ENCODE data around the gene C1QTNF2.

Gene C1QTNF2

GRCh38 chr5:160327818-160328217, 42.6 kb downstream of the C1QTNF2 start:
- TF ChIP-seq, protein P1, sequence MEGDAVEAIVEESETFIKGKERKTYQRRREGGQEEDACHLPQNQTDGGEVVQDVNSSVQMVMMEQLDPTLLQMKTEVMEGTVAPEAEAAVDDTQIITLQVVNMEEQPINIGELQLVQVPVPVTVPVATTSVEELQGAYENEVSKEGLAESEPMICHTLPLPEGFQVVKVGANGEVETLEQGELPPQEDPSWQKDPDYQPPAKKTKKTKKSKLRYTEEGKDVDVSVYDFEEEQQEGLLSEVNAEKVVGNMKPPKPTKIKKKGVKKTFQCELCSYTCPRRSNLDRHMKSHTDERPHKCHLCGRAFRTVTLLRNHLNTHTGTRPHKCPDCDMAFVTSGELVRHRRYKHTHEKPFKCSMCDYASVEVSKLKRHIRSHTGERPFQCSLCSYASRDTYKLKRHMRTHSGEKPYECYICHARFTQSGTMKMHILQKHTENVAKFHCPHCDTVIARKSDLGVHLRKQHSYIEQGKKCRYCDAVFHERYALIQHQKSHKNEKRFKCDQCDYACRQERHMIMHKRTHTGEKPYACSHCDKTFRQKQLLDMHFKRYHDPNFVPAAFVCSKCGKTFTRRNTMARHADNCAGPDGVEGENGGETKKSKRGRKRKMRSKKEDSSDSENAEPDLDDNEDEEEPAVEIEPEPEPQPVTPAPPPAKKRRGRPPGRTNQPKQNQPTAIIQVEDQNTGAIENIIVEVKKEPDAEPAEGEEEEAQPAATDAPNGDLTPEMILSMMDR (IDR thresholded peaks at IDR 0.05; ENCODE audit: insufficient read depth, low read length), result no peak
- Histone ChIP-seq H3K27me3 (ENCODE audit: insufficient read depth, poor library complexity, severe bottlenecking) (no peaks in the 10 kb centered on the region), H3K4me3 (replicated peaks; ENCODE audit: insufficient read depth, low read length) (no peak overlapping the region), H3K27ac (replicated peaks) (no peak overlapping the region)
- DNase-seq (ENCODE audit: low read depth in 1 of 2, low spot score in 1 of 2), result no peak

DNA sequence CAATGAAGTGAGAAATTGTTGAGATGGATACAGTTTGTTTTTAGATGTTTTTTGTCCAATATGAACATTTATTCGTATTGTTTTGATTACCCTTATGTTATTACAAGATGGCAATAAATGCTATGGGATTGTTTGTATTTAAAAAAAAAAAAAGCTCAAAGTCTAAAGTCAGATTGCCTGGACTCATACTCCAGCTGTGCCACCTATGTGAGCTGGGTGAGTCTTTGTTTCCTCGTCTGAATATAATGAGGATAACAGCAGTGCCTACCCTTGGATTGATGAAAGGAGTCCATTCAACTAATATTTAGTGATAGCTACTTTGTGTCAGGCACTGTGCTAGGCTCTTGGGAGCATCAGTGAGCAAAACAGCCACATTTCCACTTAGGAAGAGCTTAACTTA, 43.4 kb downstream of the C1QTNF2 start:
- no peak for DNase-seq (ENCODE audit: low read depth in 1 of 2, low spot score in 1 of 2)
- no peaks in the 10 kb centered on the region for H3K27me3 ChIP-seq (ENCODE audit: insufficient read depth, poor library complexity, severe bottlenecking)
- H3K27ac ChIP-seq (replicated peaks), result no peak overlapping the region
- TF ChIP-seq POLR2AphosphoS5 (IDR thresholded peaks at IDR 0.05; ENCODE audit: low read depth) (no peak), GABPA (IDR thresholded peaks at IDR 0.05; ENCODE audit: low read depth) (no peak), REST (IDR thresholded peaks at IDR 0.05; ENCODE audit: insufficient replicate concordance, low read depth) (no peak), SPI1 (IDR thresholded peaks at IDR 0.05; ENCODE audit: borderline replicate concordance, low read depth) (no peak)
- TF ChIP-seq, protein P1 (IDR thresholded peaks at IDR 0.05; ENCODE audit: insufficient read depth, low read length), result no peak
- H3K4me3 ChIP-seq (replicated peaks; ENCODE audit: insufficient read depth, low read length), result no peak overlapping the region

DNA sequence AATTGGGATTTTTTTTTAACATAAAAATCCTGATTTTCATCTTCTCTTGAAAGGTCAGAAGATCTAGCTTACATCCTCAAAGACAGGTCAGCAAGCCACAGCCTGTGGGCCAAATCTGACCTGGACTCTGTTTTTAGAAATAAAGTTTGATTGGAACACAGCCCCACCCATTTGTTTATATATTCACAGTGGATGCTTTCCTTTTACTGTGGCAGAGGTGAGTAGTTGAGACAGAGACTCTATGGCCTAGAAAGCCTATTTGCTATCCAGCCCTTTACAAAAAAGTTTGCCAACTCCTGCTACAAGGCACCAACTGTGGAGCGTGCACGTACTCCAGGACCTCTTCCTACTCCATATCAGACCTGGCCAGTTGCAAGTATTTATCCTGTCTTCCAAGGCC, 44.7 kb downstream of the C1QTNF2 start:
- no peak for DNase-seq (ENCODE audit: low read depth in 1 of 2, low spot score in 1 of 2)
- Histone ChIP-seq H3K4me3 (replicated peaks; ENCODE audit: insufficient read depth, low read length) (no peak overlapping the region), H3K27ac (replicated peaks) (no peak overlapping the region), H3K27me3 (ENCODE audit: insufficient read depth, poor library complexity, severe bottlenecking) (no peaks in the 10 kb centered on the region)
- TF ChIP-seq, protein P1 (IDR thresholded peaks at IDR 0.05; ENCODE audit: insufficient read depth, low read length), result no peak
- TF ChIP-seq GABPA (IDR thresholded peaks at IDR 0.05; ENCODE audit: low read depth), result no peak
- no peak for TF ChIP-seq REST (IDR thresholded peaks at IDR 0.05; ENCODE audit: insufficient replicate concordance, low read depth)
- no peak for TF ChIP-seq POLR2AphosphoS5 (IDR thresholded peaks at IDR 0.05; ENCODE audit: low read depth)
- TF ChIP-seq SPI1 (IDR thresholded peaks at IDR 0.05; ENCODE audit: borderline replicate concordance, low read depth), result no peak

DNA sequence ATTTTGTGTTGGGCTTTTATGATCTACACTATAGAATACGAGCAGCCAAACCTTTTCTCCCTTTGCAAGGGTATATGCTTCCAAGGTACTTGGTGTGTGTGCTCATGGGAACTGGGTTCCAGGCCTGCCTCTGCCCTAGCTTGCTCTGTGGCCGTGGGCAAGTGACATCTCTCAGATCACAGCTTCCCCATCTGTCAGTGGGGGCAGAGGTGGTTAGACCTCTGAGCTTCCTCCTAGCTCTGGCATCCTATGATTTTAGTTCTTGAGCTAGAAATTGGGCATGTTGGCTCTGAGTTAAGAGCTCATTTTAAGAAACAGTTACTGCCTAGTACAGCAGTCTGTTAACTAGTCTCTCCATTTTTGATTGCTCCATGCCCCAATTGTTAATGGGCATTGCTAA, 45.5 kb downstream of the C1QTNF2 start:
- peak in 1 of 2 experiments; percentile 21 for DNase-seq (ENCODE audit: low read depth in 1 of 2, low spot score in 1 of 2)
- Histone ChIP-seq H3K27ac (replicated peaks) (no peak overlapping the region), H3K4me3 (replicated peaks; ENCODE audit: insufficient read depth, low read length) (no peak overlapping the region), H3K27me3 (ENCODE audit: insufficient read depth, poor library complexity, severe bottlenecking) (no peaks in the 10 kb centered on the region)
- TF ChIP-seq, protein P1 (IDR thresholded peaks at IDR 0.05; ENCODE audit: insufficient read depth, low read length), result no peak
